ENCODE results near the gene IPO5.

DNA sequence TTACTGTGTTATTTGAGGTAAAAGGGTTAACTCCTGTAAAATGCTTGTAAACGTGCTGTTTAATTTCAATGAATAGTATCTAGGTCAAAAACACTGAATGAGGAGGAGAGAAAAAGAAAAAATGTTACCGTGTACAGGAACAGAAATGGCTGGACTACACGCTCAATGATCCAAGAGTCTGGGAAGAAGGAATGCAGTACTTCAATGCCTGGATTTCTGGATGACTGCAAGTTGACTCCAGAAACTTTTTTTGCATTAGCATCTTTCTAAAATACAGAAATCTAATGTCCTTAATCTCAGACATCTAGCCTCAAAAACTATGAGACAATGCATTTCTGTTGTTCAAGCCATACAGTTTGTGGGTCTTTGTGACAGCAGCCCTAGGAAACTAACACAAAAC is 17.4 kb upstream of the IPO5 start:
- TF ChIP-seq, protein P1, sequence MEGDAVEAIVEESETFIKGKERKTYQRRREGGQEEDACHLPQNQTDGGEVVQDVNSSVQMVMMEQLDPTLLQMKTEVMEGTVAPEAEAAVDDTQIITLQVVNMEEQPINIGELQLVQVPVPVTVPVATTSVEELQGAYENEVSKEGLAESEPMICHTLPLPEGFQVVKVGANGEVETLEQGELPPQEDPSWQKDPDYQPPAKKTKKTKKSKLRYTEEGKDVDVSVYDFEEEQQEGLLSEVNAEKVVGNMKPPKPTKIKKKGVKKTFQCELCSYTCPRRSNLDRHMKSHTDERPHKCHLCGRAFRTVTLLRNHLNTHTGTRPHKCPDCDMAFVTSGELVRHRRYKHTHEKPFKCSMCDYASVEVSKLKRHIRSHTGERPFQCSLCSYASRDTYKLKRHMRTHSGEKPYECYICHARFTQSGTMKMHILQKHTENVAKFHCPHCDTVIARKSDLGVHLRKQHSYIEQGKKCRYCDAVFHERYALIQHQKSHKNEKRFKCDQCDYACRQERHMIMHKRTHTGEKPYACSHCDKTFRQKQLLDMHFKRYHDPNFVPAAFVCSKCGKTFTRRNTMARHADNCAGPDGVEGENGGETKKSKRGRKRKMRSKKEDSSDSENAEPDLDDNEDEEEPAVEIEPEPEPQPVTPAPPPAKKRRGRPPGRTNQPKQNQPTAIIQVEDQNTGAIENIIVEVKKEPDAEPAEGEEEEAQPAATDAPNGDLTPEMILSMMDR (IDR thresholded peaks at IDR 0.05) = no peak
- no peak for TF ChIP-seq POLR2A (IDR thresholded peaks at IDR 0.05)
